Aorta (tissue), 5 donors: ENCODE results near the gene TSC22D1. TPM values are rescaled to one million over a fixed set of nuclear protein-coding genes. Genes with fewer than 3 reads are reported as not detected.

ENCODE experiments used
- ATAC-seq: fragments of 200-7000 bp; cut with Tn5 transposase; one replicate; pipeline ENCODE4 v1.9.1; 2022; ENCODE audit warnings: moderate library complexity; ENCODE audit not compliant: low FRiP score
- DNase-seq, 2 donors: peaks; one replicate each; pipeline ENCODE4 v3.0.0-alpha.2; 2020
- H3K27ac ChIP-seq, 2 donors: one replicate each; pipeline ENCODE4 v1.5.1; 2013; ENCODE audit warnings: low read length in 2 of 2, mild to moderate bottlenecking in 2 of 2, moderate library complexity in 2 of 2, control low read depth in 1 of 2, inconsistent platforms in 1 of 2, low read depth in 1 of 2
- H3K27me3 ChIP-seq, 2 donors: one replicate each; pipeline ENCODE4 v1.6.1; 2013; ENCODE audit warnings: control low read depth in 1 of 2, low read length in 1 of 2, mild to moderate bottlenecking in 1 of 2, moderate library complexity in 1 of 2; ENCODE audit not compliant: insufficient read depth in 2 of 2, control insufficient read depth in 1 of 2
- H3K36me3 ChIP-seq, 2 donors: one replicate each; pipeline ENCODE4 v1.6.1; 2013; ENCODE audit warnings: control low read depth in 1 of 2, low read length in 1 of 2, mild to moderate bottlenecking in 1 of 2; ENCODE audit not compliant: insufficient read depth in 2 of 2, control insufficient read depth in 1 of 2
- H3K4me1 ChIP-seq, 2 donors: one replicate each; pipeline ENCODE4 v1.6.1; 2013; ENCODE audit warnings: low read length in 2 of 2, control low read depth in 1 of 2, mild to moderate bottlenecking in 1 of 2, moderate library complexity in 1 of 2; ENCODE audit not compliant: insufficient read depth in 2 of 2, control insufficient read depth in 1 of 2
- H3K4me3 ChIP-seq, 2 donors: one replicate each; pipeline ENCODE4 v1.5.1; 2013; ENCODE audit warnings: low read length in 2 of 2, control low read depth in 1 of 2, mild to moderate bottlenecking in 1 of 2
- H3K9me3 ChIP-seq: one replicate; pipeline ENCODE4 v1.6.1; 2013; ENCODE audit warnings: mild to moderate bottlenecking, low read length; ENCODE audit not compliant: control insufficient read depth
- WGBS, 2 donors: extraction: QIAGEN DNeasy Blood & Tissue Kit; methylation state at CpG; one replicate each; pipeline ENCODE4 v1.1.7; 2013; 5-methylcytosine and 5-hydroxymethylcytosine counted together
- intact Hi-C, 2 donors: fragments of 100-400 bp; cut with DNase I; formaldehyde crosslinking; loops; one replicate each; pipeline versions ENCODE4 v1.14.2 to v1.15.0; 2022
- polyA plus RNA-seq, 2 donors: library from polyadenylated mRNA; stranded (reverse); fragments of 200-250 nt; gene quantifications; one replicate each; pipeline ENCODE4 v1.2.3, GENCODE V29; 2013
- total RNA-seq, 2 donors: library from RNA; stranded (reverse); fragmentation: NEBNext Ultra II Directional; extraction: Animal tissue kit (Norgen Biotek cat#: 25700); gene quantifications; one replicate each; pipeline ENCODE4 v1.2.1, GENCODE V29; 2021
- donor health status: healthy with polysubstance abuse.
- donor health status: Bipolar disorder and iron deficiency.
- donor health status: DM: no; HTN: no; CAD: no.
- donor health status: DM: no; HTN: no; CAD: no.
- donor health status: DM: yes; HTN: yes; CAD: no.

TSC22D1 gene
- total and polyA plus RNA-seq, 4 donors, result 71.6 to 239 (median 132) TPM

- no peak for ATAC-seq
- Histone ChIP-seq H3K27me3 (no peaks in the 10 kb centered on the region), H3K4me1 (no peaks in the 10 kb centered on the region), H3K4me3 (no peak overlapping the region), H3K27ac (no peak overlapping the region), H3K36me3 (no peaks in the 10 kb centered on the region), H3K9me3 (no peaks in the 10 kb centered on the region)
- peak in 1 of 2 donors; percentile 27 for DNase-seq
- intact Hi-C loops, result no loop called here
- WGBS, 2 donors, result 90 to 93% methylated on average over 13 of the region's 13 CpGs
Observed at GRCh38 chr13:44402899-44403445, 173.2 kb downstream of the TSC22D1 start.

GRCh38 chr13:44401577-44401976, 174.6 kb downstream of the TSC22D1 start:
- Histone ChIP-seq H3K9me3 (no peaks in the 10 kb centered on the region), H3K27ac (no peak overlapping the region), H3K4me3 (no peak overlapping the region), H3K27me3 (no peaks in the 10 kb centered on the region), H3K4me1 (no peaks in the 10 kb centered on the region), H3K36me3 (no peaks in the 10 kb centered on the region)
- ATAC-seq (no peak), DNase-seq (no peak)
- intact Hi-C loops, result no loop called here
- WGBS, 2 donors, result 70 to 79% methylated on average over 2 of the region's 2 CpGs

- H3K4me3 ChIP-seq, result no peak overlapping the region
- H3K4me1 ChIP-seq, result no peaks in the 10 kb centered on the region
- intact Hi-C loops, result no loop called here
- DNase-seq (no peak), ATAC-seq (no peak)
- no peak overlapping the region for H3K27ac ChIP-seq
- no peaks in the 10 kb centered on the region for H3K36me3 ChIP-seq
- no peaks in the 10 kb centered on the region for H3K9me3 ChIP-seq
- H3K27me3 ChIP-seq, result no peaks in the 10 kb centered on the region
Observed at GRCh38 chr13:44400736-44401135, 175.4 kb downstream of the TSC22D1 start.

GRCh38 chr13:44399074-44399473, 177.1 kb downstream of the TSC22D1 start:
- no peak overlapping the region for H3K27ac ChIP-seq
- DNase-seq, result no peak
- ATAC-seq, result no peak
- H3K4me1 ChIP-seq, result no peaks in the 10 kb centered on the region
- H3K9me3 ChIP-seq, result no peaks in the 10 kb centered on the region
- H3K36me3 ChIP-seq, result no peaks in the 10 kb centered on the region
- H3K4me3 ChIP-seq, result no peak overlapping the region
- intact Hi-C loops, result no loop called here
- 95% methylated on average over 3 of the region's 3 CpGs for WGBS, 2 donors
- no peaks in the 10 kb centered on the region for H3K27me3 ChIP-seq

- H3K9me3 ChIP-seq, result no peaks in the 10 kb centered on the region
- H3K4me1 ChIP-seq, result no peaks in the 10 kb centered on the region
- DNase-seq (peak in 1 of 2 donors; percentile 19), ATAC-seq (no peak)
- H3K36me3 ChIP-seq, result no peaks in the 10 kb centered on the region
- intact Hi-C loops, result no loop called here
- no peaks in the 10 kb centered on the region for H3K27me3 ChIP-seq
- 77 to 84% methylated on average over 3 of the region's 3 CpGs for WGBS, 2 donors
- no peak overlapping the region for H3K27ac ChIP-seq
- no peak overlapping the region for H3K4me3 ChIP-seq
Observed at GRCh38 chr13:44398606-44399005, 177.5 kb downstream of the TSC22D1 start.

- H3K27me3 ChIP-seq, result no peaks in the 10 kb centered on the region
- ATAC-seq, result no peak
- DNase-seq, result peak in 1 of 2 donors; percentile 42
- no peaks in the 10 kb centered on the region for H3K36me3 ChIP-seq
- 94 to 97% methylated on average over 3 of the region's 3 CpGs for WGBS, 2 donors
- H3K4me1 ChIP-seq, result no peaks in the 10 kb centered on the region
- no peak overlapping the region for H3K4me3 ChIP-seq
- intact Hi-C loops, result no loop called here
- H3K9me3 ChIP-seq, result no peaks in the 10 kb centered on the region
- H3K27ac ChIP-seq, result no peak overlapping the region
Observed at GRCh38 chr13:44397766-44398223, 178.3 kb downstream of the TSC22D1 start.

GRCh38 chr13:44396701-44397580, 179.2 kb downstream of the TSC22D1 start:
- ATAC-seq (peak; percentile 16), DNase-seq (peak in 1 of 2 donors; percentile 66)
- Histone ChIP-seq H3K27me3 (no peaks in the 10 kb centered on the region), H3K27ac (no peak overlapping the region), H3K4me1 (no peaks in the 10 kb centered on the region), H3K4me3 (no peak overlapping the region), H3K36me3 (no peaks in the 10 kb centered on the region), H3K9me3 (no peaks in the 10 kb centered on the region)
- intact Hi-C loops, result no loop called here
- 85 to 87% methylated on average over 26 of the region's 26 CpGs for WGBS, 2 donors

- no peak overlapping the region for H3K27ac ChIP-seq
- H3K36me3 ChIP-seq, result no peaks in the 10 kb centered on the region
- DNase-seq, result no peak
- ATAC-seq, result no peak
- H3K9me3 ChIP-seq, result no peaks in the 10 kb centered on the region
- intact Hi-C loops, result no loop called here
- WGBS, 2 donors, result 91 to 94% methylated on average over 8 of the region's 8 CpGs
- H3K4me3 ChIP-seq, result no peak overlapping the region
- H3K4me1 ChIP-seq, result no peaks in the 10 kb centered on the region
- H3K27me3 ChIP-seq, result no peaks in the 10 kb centered on the region
Observed at GRCh38 chr13:44395976-44396694, 180.0 kb downstream of the TSC22D1 start.
